ENCODE results near the gene SIGLEC9. TPM values are rescaled to one million over a fixed set of nuclear protein-coding genes. Genes with fewer than 3 reads are reported as not detected.

Gene SIGLEC9
- total RNA-seq, 2 donors from 2014 or later: not detected

- 86 to 96% methylated on average over 3 to 4 of the region's 4 CpGs for WGBS, 2 experiments (ENCODE audit: insufficient coverage in 1 of 2, insufficient read length in 1 of 2)
These were observed 35.0 kb downstream of the SIGLEC9 start for GRCh38 chr19:51159656-51160055.

GRCh38 chr19:51161266-51161665 lies 36.6 kb downstream of the SIGLEC9 start:
- no peaks in the 10 kb centered on the region for H3K9me3 ChIP-seq (ENCODE audit: control insufficient read depth, low read length)
- Mint-ChIP-seq H3K4me1 (peaks cover 24% of the 10 kb centered on the region), H3K27ac (no peak overlapping the region), H3K27me3 (ENCODE audit: insufficient read depth) (no peaks in the 10 kb centered on the region), H3K36me3 (ENCODE audit: low read depth) (no peaks in the 10 kb centered on the region), H3K9me3 (no peaks in the 10 kb centered on the region), H3K4me3 (no peak overlapping the region)
- DNase-seq: no peak
- H3K4me3 ChIP-seq (ENCODE audit: low read length): no peak overlapping the region
- no peak for TF ChIP-seq CTCF (conservative IDR thresholded peaks at IDR 0.05)
- H3K4me1 ChIP-seq (ENCODE audit: control insufficient read depth, insufficient read depth, low read length): peaks cover 19% of the 10 kb centered on the region
- H3K27ac ChIP-seq (ENCODE audit: low read depth, low read length): no peak overlapping the region
- H3K36me3 ChIP-seq (ENCODE audit: control insufficient read depth, insufficient read depth, low read length): no peaks in the 10 kb centered on the region
- H3K27me3 ChIP-seq (ENCODE audit: control insufficient read depth, insufficient read depth, low read length, poor library complexity, severe bottlenecking): no peaks in the 10 kb centered on the region
- H3K9ac ChIP-seq (ENCODE audit: extremely low read depth, low read length, poor library complexity, severe bottlenecking): no peak overlapping the region
- WGBS, 2 experiments (ENCODE audit: insufficient coverage in 1 of 2, insufficient read length in 1 of 2): 100% methylated on average over 1 of the region's 1 CpG; no CpG with 5 or more reads in 1 of the 2 experiments

More at GRCh38 chr19:51159656-51160055, 35.0 kb downstream of the SIGLEC9 start:
- Mint-ChIP-seq H3K27me3 (ENCODE audit: insufficient read depth) (no peaks in the 10 kb centered on the region), H3K27ac (no peak overlapping the region), H3K36me3 (ENCODE audit: low read depth) (no peaks in the 10 kb centered on the region), H3K9me3 (no peaks in the 10 kb centered on the region), H3K4me3 (no peak overlapping the region), H3K4me1 (peaks cover 35% of the 10 kb centered on the region)
- Histone ChIP-seq H3K27me3 (ENCODE audit: control insufficient read depth, insufficient read depth, low read length, poor library complexity, severe bottlenecking) (no peaks in the 10 kb centered on the region), H3K4me1 (ENCODE audit: control insufficient read depth, insufficient read depth, low read length) (peaks cover 20% of the 10 kb centered on the region), H3K27ac (ENCODE audit: low read depth, low read length) (no peak overlapping the region), H3K9ac (ENCODE audit: extremely low read depth, low read length, poor library complexity, severe bottlenecking) (no peak overlapping the region), H3K36me3 (ENCODE audit: control insufficient read depth, insufficient read depth, low read length) (no peaks in the 10 kb centered on the region), H3K4me3 (ENCODE audit: low read length) (no peak overlapping the region), H3K9me3 (ENCODE audit: control insufficient read depth, low read length) (no peaks in the 10 kb centered on the region)
- TF ChIP-seq CTCF (conservative IDR thresholded peaks at IDR 0.05): no peak
- no peak for DNase-seq

DNA sequence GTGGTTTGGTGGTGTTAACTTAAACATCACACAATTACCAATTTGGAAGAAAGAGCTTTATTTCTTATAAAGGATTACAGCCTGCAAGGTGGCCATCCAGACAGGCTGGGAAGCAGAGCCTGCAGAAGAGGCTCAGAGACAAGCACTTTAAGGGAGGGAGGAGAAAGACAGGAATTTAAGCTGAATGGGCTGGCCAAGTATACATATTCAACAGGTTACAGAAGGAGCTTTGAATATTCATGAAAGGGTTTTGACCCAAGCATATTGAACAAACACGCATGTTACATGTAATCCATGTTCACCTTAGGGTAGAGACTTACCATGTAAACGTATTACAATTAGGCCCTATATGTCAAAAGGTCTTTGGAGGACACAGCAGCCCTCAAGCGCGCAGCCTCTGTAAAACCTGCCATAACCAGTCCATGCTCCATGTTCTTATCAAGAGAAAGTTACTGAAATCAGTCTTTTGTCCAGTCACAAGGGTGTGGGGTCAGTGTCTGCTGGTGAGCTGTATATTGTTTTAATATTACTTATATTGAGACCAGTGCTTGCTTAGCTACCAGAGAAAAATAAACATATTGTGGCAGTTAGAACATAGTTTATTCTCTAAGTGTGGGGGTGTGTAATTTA lies 37.3 kb downstream of the SIGLEC9 start:
- peaks cover 17% of the 10 kb centered on the region for H3K4me1 Mint-ChIP-seq
- 86 to 100% methylated on average over 4 of the region's 4 CpGs for WGBS, 2 experiments (ENCODE audit: insufficient coverage in 1 of 2, insufficient read length in 1 of 2)
- no peaks in the 10 kb centered on the region for H3K36me3 Mint-ChIP-seq (ENCODE audit: low read depth)
- H3K9me3 Mint-ChIP-seq: no peaks in the 10 kb centered on the region
- no peaks in the 10 kb centered on the region for H3K36me3 ChIP-seq (ENCODE audit: control insufficient read depth, insufficient read depth, low read length)
- H3K27me3 ChIP-seq (ENCODE audit: control insufficient read depth, insufficient read depth, low read length, poor library complexity, severe bottlenecking): no peaks in the 10 kb centered on the region
- H3K27me3 Mint-ChIP-seq (ENCODE audit: insufficient read depth): peaks cover 2% of the 10 kb centered on the region
- H3K4me1 ChIP-seq (ENCODE audit: control insufficient read depth, insufficient read depth, low read length): peaks cover 13% of the 10 kb centered on the region
- TF ChIP-seq CTCF (conservative IDR thresholded peaks at IDR 0.05): no peak
- peak; percentile 17 for DNase-seq
- H3K4me3 Mint-ChIP-seq: no peak overlapping the region
- no peak overlapping the region for H3K27ac ChIP-seq (ENCODE audit: low read depth, low read length)
- no peak overlapping the region for H3K9ac ChIP-seq (ENCODE audit: extremely low read depth, low read length, poor library complexity, severe bottlenecking)
- H3K27ac Mint-ChIP-seq: no peak overlapping the region
- no peaks in the 10 kb centered on the region for H3K9me3 ChIP-seq (ENCODE audit: control insufficient read depth, low read length)
- H3K4me3 ChIP-seq (ENCODE audit: low read length): no peak overlapping the region

All from endodermal cell (in vitro differentiated cells).